ENCODE measurements around the gene DIDO1.

DNA sequence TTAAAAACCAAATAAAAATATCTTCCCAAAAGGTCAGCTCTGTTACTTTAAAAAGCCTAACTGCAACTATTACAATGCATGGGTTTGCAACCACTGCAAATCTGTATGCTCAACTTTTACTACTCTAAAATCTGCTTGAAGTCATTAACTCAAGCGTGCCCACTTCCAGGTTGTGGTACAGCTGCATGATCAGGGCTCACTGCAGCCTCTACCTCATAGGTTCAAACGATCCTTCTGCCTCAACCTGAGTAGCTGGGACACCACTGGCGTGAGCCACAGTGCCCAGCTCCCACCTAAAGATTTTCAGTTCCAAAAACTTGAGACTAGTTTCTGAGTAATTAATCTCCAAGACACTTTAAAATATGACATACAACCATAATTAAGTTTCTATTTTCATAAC lies 8.2 kb downstream of the DIDO1 start:
- TF ChIP-seq, protein P1, sequence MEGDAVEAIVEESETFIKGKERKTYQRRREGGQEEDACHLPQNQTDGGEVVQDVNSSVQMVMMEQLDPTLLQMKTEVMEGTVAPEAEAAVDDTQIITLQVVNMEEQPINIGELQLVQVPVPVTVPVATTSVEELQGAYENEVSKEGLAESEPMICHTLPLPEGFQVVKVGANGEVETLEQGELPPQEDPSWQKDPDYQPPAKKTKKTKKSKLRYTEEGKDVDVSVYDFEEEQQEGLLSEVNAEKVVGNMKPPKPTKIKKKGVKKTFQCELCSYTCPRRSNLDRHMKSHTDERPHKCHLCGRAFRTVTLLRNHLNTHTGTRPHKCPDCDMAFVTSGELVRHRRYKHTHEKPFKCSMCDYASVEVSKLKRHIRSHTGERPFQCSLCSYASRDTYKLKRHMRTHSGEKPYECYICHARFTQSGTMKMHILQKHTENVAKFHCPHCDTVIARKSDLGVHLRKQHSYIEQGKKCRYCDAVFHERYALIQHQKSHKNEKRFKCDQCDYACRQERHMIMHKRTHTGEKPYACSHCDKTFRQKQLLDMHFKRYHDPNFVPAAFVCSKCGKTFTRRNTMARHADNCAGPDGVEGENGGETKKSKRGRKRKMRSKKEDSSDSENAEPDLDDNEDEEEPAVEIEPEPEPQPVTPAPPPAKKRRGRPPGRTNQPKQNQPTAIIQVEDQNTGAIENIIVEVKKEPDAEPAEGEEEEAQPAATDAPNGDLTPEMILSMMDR (IDR thresholded peaks at IDR 0.05) = no peak
- no peak for TF ChIP-seq POLR2A (IDR thresholded peaks at IDR 0.05)
